OCI-LY3 (cell line): Measurements from ENCODE around the gene ADISSP.

ENCODE experiments used
- H2AFZ ChIP-seq: fragments of 200-600, 300-600 bp; shearing (Covaris generic); 2 replicates; pipeline ENCODE4 v1.6.0; 2014; ENCODE audit warnings: antibody characterized with exemption, low read depth, low read length
- H3K27ac ChIP-seq: fragments of 200-600, 300-600 bp; sonication (generic); 2 replicates; pipeline ENCODE4 v1.5.1; 2014; ENCODE audit warnings: mild to moderate bottlenecking, low read length, moderate library complexity, mixed read lengths
- H3K27me3 ChIP-seq: fragments of 200-600, 300-600 bp; sonication (generic); 2 replicates; pipeline ENCODE4 v1.6.1; 2014; ENCODE audit warnings: low read depth, low read length, mixed read lengths
- H3K36me3 ChIP-seq: fragments of 200-600, 300-600 bp; sonication (generic); replicated peaks from 2 replicates; pipeline ENCODE3; 2014; ENCODE audit warnings: low read depth, low read length, mixed read lengths
- H3K4me1 ChIP-seq: fragments of 300-600, 200-600 bp; sonication (generic); 2 replicates; pipeline ENCODE4 v1.6.1; 2014; ENCODE audit warnings: low read length, mixed read lengths
- H3K4me2 ChIP-seq: fragments of 200-600, 300-600 bp; sonication (generic); 2 replicates; pipeline ENCODE4 v1.6.1; 2014; ENCODE audit warnings: low read length, mixed read lengths
- H3K4me3 ChIP-seq: fragments of 300-600, 200-600 bp; sonication (generic); 2 replicates; pipeline ENCODE4 v1.5.1; 2014; ENCODE audit warnings: antibody characterized with exemption, mild to moderate bottlenecking, low read length, moderate library complexity
- H3K79me2 ChIP-seq: fragments of 300-600, 200-600 bp; shearing (Covaris generic); 2 replicates; pipeline ENCODE4 v1.6.1; 2014; ENCODE audit warnings: mild to moderate bottlenecking, low read length, mixed read lengths
- H3K9ac ChIP-seq: fragments of 300-600, 200-600 bp; shearing (Covaris generic); 2 replicates; pipeline ENCODE4 v1.6.0; 2014; ENCODE audit warnings: mild to moderate bottlenecking, low read length, moderate library complexity
- H3K9me3 ChIP-seq: fragments of 200-600, 300-600 bp; shearing (Covaris generic); 2 replicates; pipeline ENCODE4 v1.6.1; 2014; ENCODE audit warnings: low read length, mixed read lengths; ENCODE audit not compliant: insufficient read depth
- H4K20me1 ChIP-seq: fragments of 200-600, 300-600 bp; sonication (generic); 2 replicates; pipeline ENCODE4 v1.6.1; 2016; ENCODE audit warnings: low read length, mixed read lengths; ENCODE audit not compliant: insufficient read depth
- EZH2phosphoT487 ChIP-seq: fragments of 200-600 bp; shearing (Covaris generic); IDR thresholded peaks from 2 replicates; pipeline ENCODE4 v1.6.1; 2018; ENCODE audit warnings: antibody characterized with exemption, mixed run types, low read depth
- TF ChIP-seq, protein P1 (sequence below): fragments of 200-600, 300-600 bp; sonication (generic); IDR thresholded peaks from 2 replicates; pipeline ENCODE4 v1.5.1; 2014; ENCODE audit warnings: antibody characterized with exemption, low read length, low read depth

ADISSP gene

DNA sequence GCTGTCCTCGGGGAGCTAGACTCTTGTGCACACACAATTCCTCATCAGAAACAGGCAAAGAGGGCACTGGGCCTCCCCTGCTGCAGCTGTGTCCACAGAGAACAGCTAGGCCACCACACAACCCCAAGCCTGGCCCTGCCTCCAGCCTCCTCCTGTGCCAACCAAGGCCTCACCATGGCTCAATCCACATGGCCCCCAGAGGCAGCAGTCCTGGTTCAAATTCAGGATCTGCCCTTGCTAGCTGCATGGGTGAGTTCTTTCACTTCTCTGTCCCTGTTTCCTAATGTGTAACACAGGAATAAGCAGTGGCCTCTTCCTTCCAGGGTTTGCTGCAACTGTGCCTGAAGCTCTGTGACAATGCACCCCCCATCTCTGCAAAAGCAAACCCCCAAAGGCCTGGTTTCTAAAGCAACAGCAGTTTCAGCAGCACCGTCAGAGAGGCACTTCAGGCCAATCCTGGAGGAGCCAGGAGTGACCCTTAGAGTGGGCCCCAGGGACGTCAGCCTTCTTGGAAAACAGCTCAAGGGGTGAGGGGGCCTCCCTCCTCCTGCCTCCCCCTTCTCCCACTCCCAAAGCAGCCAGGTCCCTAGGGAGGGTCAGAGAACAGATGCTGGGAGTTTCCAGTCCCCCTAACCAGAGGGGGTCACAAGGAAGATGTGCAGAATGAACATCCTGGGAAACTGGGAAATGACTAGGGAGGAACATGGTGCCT lies 2.2 kb downstream of the ADISSP start:
- no peak overlapping the region for H3K4me2 ChIP-seq
- H3K9ac ChIP-seq: no peak overlapping the region
- H3K9me3 ChIP-seq: no peaks in the 10 kb centered on the region
- no peaks in the 10 kb centered on the region for H3K36me3 ChIP-seq
- H3K79me2 ChIP-seq: peaks cover 31% of the 10 kb centered on the region
- no peak overlapping the region for H3K4me3 ChIP-seq
- TF ChIP-seq EZH2phosphoT487: no peak
- TF ChIP-seq, protein P1, sequence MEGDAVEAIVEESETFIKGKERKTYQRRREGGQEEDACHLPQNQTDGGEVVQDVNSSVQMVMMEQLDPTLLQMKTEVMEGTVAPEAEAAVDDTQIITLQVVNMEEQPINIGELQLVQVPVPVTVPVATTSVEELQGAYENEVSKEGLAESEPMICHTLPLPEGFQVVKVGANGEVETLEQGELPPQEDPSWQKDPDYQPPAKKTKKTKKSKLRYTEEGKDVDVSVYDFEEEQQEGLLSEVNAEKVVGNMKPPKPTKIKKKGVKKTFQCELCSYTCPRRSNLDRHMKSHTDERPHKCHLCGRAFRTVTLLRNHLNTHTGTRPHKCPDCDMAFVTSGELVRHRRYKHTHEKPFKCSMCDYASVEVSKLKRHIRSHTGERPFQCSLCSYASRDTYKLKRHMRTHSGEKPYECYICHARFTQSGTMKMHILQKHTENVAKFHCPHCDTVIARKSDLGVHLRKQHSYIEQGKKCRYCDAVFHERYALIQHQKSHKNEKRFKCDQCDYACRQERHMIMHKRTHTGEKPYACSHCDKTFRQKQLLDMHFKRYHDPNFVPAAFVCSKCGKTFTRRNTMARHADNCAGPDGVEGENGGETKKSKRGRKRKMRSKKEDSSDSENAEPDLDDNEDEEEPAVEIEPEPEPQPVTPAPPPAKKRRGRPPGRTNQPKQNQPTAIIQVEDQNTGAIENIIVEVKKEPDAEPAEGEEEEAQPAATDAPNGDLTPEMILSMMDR: no peak
- H3K27me3 ChIP-seq: no peaks in the 10 kb centered on the region
- no peak overlapping the region for H3K27ac ChIP-seq
- H2AFZ ChIP-seq: no peak overlapping the region
- peaks cover 22% of the 10 kb centered on the region for H3K4me1 ChIP-seq
- H4K20me1 ChIP-seq: peaks cover 3% of the 10 kb centered on the region; the same call in 1 of the 2 replicates

DNA sequence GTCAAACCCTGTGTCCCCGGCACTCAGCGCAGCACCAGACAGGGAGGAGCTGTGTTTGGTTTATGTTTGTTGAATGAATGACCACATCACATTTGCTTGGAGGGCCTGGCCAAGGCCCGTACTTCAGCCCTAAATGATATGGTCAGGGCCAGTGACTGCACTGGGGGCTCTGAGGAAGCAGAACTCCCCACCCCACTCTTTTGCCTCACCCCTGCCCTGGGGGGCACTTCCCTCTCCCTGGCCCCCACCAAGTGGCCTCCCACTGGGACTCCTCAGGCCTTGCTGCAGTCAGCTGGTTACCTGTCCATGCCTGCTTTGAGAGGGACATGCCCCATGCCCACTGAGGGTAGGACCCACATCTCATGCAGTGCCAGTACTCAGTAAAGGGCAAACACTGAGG lies 2.9 kb downstream of the ADISSP start:
- peaks cover 22% of the 10 kb centered on the region for H3K4me1 ChIP-seq
- TF ChIP-seq, protein P1: no peak
- no peak for TF ChIP-seq EZH2phosphoT487
- no peaks in the 10 kb centered on the region for H3K27me3 ChIP-seq
- H2AFZ ChIP-seq: no peak overlapping the region
- H3K4me2 ChIP-seq: no peak overlapping the region
- H3K4me3 ChIP-seq: no peak overlapping the region
- H4K20me1 ChIP-seq: peaks cover 3% of the 10 kb centered on the region; the same call in 1 of the 2 replicates
- no peak overlapping the region for H3K27ac ChIP-seq
- no peaks in the 10 kb centered on the region for H3K9me3 ChIP-seq
- H3K9ac ChIP-seq: no peak overlapping the region
- no peaks in the 10 kb centered on the region for H3K36me3 ChIP-seq
- peaks cover 31% of the 10 kb centered on the region for H3K79me2 ChIP-seq

DNA sequence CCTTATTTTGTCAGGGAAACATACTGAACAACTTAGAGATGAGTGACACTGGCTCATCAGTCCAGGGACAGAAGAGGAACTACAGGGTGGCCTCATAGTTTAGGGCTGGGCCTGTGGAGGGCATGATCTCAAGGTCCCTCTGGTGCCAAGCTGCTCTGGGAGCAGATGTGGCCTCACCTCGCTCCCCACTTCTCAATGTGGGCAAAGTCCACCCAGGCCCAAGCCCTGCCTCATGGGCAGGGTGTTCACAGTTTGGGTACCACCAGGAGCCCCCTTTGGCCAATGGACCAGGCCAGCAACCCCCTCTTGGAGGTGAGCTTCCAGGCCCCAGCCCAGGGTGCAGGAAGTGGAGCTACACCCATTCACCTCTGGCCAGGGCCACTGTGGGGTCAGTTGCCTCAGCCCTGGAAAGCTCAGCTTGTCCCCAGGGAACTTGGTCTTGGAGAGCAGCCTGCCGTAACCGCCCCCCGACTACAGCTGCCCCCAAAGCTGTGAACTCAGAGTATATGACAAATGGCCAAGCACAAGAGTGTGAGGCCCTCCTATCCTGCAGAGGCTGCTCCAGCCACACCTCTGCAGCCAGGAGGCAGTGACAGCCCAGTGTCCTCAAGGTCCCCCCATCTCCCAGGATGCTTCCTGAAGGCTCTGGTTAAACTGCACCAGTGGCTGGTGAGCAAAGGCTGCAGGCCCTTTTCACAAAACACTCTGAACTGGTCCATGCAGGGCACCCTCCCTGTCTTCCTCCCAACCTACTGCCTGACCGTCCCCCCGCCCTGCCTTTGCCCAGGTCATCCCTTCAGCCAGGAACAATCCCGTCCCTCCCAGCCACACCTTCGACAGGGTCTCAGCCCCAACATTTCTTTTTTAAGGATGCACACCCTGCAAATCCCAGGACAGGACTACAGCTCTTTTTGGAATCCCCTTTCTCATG lies 3.6 kb downstream of the ADISSP start:
- no peak overlapping the region for H3K4me2 ChIP-seq
- H4K20me1 ChIP-seq: peaks cover 3% of the 10 kb centered on the region; the same call in 1 of the 2 replicates
- no peak overlapping the region for H2AFZ ChIP-seq
- H3K27ac ChIP-seq: no peak overlapping the region
- peaks cover 31% of the 10 kb centered on the region for H3K79me2 ChIP-seq
- TF ChIP-seq, protein P1: no peak
- TF ChIP-seq EZH2phosphoT487: no peak
- H3K4me1 ChIP-seq: peaks cover 20% of the 10 kb centered on the region
- no peak overlapping the region for H3K9ac ChIP-seq
- H3K4me3 ChIP-seq: no peak overlapping the region
- H3K9me3 ChIP-seq: no peaks in the 10 kb centered on the region
- H3K36me3 ChIP-seq: no peaks in the 10 kb centered on the region
- H3K27me3 ChIP-seq: no peaks in the 10 kb centered on the region

DNA sequence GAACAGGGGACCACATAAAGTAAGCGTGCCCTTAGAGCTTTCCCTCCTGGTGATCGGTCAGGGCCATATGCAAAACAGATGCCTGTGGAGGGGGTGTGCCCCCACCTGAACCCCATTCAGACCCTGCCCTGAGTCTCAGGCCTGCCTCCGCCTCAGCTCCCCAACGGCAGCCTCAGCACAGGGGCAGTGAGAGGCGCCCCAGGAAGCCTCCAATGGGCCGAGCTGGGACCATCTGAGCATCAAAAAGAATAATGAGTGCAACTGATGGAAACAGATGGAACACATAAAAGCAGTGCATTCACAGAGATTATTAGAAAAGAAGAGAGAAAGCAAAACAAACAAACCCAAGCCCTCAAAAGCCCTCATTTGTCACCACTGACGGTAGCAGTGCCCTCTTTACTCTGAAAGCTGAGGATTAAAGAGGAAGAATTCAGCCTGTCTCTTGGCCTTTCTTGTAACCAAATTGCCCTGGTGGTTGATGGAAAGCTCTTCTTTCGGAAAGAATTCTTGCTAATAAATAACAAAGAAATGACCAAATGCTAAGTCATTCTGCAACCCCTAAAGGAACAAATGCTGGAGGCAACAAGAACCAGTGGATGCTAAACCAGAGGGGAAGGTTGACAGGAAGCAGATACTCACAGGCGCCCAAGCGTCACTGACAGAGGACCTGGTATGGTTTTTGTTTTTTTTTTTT lies 6.8 kb downstream of the ADISSP start:
- Histone ChIP-seq H3K27ac (no peak overlapping the region), H3K27me3 (no peaks in the 10 kb centered on the region), H4K20me1 (no peaks in the 10 kb centered on the region), H3K9ac (no peak overlapping the region), H3K36me3 (peaks cover 8% of the 10 kb centered on the region), H3K4me3 (no peak overlapping the region), H3K79me2 (peaks cover 14% of the 10 kb centered on the region), H3K4me2 (no peak overlapping the region), H2AFZ (no peak overlapping the region), H3K9me3 (no peaks in the 10 kb centered on the region), H3K4me1 (peaks cover 7% of the 10 kb centered on the region; the same call in 1 of the 2 replicates)
- no peak for TF ChIP-seq EZH2phosphoT487
- TF ChIP-seq, protein P1: no peak
